Spleen (tissue), 7 donors: ENCODE measurements around the gene MTRFR.
A peak's percentile ranks its signal among the peaks of the same experiment; 100 is the strongest.

ENCODE experiments used
- CTCF ChIP-seq, 11 experiments: fragments of 200-600 bp in 7 of 11; fragments of 450-650 bp in 4 of 11; sonication (generic) in 4 of 11; IDR thresholded peaks in 8 of 11; conservative IDR thresholded peaks in 3 of 11; 1 replicate in 7 of 11; 2 replicates in 4 of 11; pipeline versions ENCODE4 v1.4.0 to v1.8.0; 2016 to 2021; ENCODE audit warnings: antibody characterized with exemption in 11 of 11, inconsistent platforms in 4 of 11, mild to moderate bottlenecking in 1 of 11
- POLR2AphosphoS5 ChIP-seq, 3 donors: sonication (generic); formaldehyde crosslinking; IDR thresholded peaks; one replicate each; pipeline ENCODE4 v1.5.1; 2017; ENCODE audit warnings: antibody characterized with exemption in 3 of 3
- donor health status: DM: no; HTN: no; CAD: no; lungs with moderate emphysema.
- donor health status: DM: no; HTN: no; CAD: no.
- donor health status: DM: no; HTN: no; CAD: no.

DNA sequence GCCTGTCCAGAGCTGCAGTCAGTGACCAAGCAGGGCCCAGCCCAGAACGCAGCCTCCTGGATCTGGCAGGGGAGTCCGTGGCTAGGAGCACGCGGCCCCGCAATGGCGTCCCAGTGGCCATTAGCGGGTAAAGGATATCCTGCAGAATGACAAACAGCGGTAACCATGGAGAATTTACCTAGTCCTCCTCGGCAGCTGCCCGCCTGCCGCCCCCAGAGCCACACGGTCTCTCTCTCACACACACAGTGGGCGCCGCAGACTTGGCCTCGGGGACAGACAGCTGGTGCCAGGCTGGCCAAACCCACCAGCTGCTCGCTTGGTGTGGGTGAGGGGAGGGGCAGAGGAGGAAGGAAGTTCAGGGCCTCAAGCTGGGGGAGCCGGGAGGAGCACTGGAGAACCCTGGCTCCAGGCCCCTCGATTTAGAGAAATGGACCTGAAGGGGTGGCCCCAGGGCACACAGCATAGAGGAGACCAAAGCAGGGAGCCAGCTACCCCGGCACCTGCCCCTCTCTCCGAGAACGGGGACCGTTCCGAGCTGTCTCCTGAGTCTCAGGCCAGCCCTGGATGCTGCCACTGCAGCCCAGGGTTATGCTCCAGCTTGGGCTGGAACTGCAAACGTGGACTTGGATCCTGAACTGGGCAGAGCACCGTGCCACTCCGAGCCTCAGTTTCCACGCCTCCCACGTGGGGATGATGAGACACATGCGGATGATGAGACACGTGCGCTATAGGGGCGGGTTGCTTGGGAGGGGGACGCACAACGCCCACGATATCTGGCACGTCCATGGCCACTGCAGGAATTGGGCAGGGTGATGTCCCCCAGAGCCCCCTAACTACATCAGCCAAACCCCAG, 35.0 kb downstream of the MTRFR start:
- TF ChIP-seq POLR2AphosphoS5 (IDR thresholded peaks at IDR 0.05) (peak; percentile 46 to 73 (median 70)), CTCF (IDR thresholded peaks at IDR 0.05 in 8 of 11, conservative IDR thresholded peaks at IDR 0.05 in 3 of 11) (no peak)
